DMS53 (cell line): ENCODE data around the gene MTARC2.

Experiments used
- DNase-seq: peaks from one replicate; lab custom pipeline; 2025; lab: John Stamatoyannopoulos, UW

The MTARC2 gene

DNA sequence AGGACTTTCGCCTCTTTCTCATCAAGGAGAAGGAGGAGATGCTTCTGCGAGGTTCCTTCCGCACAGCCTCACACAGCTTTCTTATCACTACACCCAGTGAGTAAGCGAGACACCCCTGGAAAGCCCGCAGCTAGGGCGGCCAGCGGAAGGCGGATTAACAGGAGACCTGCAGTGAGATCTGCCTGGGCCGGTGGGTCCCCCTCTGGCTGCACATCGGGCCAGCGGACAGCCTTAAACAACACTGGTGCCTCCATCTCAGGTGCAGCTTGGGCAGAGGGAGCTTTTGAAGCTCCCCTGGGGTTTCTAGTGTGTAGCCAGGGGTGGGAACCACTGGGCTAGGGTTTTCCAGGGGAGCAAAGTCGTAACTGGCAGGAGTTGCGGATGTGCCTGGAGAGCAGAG lies 21.1 kb downstream of the MTARC2 start:
- no peak for DNase-seq

DNA sequence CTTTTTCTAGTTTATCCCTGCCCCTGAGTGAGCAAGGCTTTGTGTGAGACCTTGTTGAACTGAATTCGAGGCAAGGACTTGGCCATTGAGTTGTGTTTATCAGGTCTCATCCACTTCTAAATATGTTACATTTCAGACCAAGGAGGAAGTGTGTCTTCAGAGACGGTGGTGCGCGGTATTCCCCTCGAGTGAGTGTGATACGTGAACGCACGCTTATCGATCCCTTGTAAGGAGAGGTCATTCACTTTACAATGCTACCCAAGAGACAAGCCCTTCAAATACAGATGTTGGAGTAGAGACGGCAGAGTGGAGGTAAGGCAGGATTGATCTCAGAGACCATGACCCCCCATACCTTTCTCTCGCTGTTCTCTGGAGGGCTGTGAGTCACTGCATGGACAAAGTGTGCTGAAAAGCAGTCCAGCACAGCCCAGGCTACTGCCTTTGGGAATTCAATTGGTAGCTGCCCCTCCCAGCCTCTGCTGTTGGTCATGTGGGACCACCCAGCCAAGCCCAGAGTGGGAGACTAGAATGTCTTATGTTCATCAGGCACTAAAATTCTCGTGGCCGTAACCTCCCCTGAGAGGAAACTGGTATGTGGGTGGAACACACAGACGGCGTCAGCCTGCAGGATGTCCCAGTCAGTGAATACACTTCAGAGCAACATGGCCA lies 22.3 kb downstream of the MTARC2 start:
- no peak for DNase-seq

DNA sequence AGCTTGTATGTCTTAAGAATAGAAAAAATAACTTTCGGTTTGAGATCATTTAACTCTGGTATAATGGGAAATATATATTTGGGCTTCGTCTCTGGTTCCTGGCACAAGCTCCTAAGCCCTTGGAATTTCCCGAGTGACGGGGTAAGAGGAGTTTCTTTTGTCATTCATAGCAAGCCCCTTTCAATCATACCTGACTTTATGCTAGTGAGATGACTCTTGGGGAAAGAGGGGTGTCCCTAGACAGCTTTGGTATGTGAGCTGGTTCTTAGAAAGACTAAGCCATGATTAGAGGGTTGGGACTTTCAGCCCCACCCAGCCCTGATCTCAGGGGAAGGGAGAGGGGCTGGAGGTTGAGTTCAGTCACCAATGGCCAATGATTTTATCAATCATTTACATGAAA lies 24.7 kb downstream of the MTARC2 start:
- no peak for DNase-seq

DNA sequence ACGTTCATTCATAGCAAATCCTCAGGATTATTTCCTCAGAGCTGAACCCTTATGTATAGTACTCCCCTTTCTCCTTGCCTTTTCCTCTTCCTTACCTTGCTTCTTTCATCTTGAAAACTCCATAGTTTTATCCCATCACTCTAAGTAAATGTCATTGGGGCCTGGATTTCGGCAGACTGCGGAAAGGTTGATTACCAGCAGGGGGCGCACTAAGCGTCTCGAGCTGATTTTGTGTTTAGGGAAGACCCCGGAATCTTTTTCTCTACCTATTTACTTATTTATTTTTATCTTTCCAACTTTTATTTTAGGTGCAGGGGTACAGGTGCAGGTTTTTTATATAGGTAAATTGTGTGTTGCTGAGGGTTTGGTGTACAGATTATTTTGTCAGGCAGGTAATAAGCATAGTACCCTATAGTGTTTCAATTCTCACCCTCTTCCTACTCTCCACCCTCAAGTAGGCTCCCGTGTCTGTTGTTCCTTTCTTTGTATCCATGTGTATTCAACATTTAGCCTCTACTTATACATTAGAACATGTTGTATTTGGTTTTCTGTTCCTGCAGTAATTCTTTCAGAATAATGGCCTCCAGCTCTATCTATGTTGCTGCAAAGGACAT lies 27.2 kb downstream of the MTARC2 start:
- DNase-seq, result peak; percentile 61

DNA sequence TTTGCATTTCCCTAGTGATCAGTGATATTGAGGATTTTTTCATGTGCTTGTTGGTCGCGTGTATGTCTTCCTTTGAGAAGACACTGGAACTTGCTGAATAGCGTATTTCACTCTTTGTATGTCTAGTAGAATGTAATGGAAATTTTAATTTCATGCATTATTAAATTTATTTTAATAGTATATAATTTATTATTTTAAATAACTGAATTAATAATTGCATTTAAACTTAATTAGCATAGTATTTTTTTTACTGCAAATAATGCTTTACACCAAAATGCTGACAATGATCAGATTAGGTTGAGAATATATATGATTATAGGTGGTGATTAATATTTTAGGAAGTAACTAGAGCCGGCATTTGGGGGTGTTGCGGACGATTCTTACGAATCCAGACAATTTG lies 28.1 kb downstream of the MTARC2 start:
- no peak for DNase-seq

DNA sequence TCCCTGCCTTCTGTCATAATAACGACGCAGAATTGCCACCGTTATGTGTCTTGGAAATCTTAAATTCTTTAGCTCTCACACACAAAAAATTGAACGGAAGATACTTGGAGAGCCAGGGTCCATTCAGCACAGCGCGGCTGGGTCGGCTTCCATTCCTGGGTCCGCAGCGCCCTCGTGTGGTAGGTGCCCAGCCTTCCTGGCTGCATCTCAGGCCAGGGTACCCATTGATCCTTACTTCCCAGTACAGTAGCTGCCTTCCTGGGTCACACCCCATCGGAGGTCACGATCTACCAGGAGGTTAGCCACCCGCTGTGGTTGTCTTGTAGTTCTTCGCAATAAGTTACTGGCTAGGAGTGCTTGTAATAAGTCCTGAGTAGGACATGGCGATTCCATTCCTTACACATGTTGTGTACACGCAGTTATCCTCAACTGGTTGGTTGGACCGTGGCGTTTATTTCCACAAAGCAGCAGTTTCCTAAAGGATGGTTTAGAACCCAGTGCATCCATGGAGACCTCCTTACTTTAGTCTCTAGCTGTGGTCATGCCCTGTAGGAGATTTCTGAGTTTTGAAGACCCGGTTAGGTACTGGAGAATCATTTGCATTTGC lies 28.7 kb downstream of the MTARC2 start:
- DNase-seq, result peak; percentile 91

DNA sequence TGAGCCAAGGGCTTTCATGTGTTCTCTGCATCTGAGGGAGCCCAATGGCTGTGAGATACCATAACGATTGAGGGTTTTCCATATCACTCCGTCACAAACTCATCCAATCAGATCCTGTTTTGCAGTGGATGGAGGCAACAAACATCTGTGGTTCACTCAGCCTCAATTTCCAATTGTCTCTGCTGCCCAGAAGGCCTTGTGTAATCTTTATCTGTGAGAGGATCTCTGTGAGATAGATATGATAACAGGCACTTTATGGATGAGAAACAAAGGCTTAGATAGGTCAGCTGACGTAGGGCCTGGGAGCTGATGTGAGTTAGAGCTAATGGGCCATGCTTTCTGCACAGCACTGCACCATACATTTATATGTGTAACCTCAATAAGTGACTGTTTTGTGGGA lies 35.3 kb downstream of the MTARC2 start:
- DNase-seq, result no peak

DNA sequence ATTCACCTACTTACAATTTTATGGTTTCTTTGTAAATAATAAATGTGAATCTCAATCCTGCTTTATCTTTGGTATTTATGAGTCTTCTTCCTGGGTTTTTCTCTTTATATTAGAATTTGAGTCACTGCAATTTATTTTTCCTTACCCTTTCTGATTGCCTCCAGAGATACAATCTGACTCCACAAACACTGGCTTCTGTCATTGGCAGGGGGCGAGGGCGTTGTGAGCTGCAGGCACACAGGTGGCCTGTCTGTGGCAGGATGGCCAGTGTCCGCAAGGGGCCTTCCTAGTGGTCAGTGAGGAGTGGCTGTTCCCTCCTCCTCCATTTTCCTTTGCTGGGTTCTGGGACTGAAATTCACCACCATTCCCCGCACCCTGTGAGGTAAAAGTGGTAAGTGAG lies 36.6 kb downstream of the MTARC2 start:
- DNase-seq, result no peak

DNA sequence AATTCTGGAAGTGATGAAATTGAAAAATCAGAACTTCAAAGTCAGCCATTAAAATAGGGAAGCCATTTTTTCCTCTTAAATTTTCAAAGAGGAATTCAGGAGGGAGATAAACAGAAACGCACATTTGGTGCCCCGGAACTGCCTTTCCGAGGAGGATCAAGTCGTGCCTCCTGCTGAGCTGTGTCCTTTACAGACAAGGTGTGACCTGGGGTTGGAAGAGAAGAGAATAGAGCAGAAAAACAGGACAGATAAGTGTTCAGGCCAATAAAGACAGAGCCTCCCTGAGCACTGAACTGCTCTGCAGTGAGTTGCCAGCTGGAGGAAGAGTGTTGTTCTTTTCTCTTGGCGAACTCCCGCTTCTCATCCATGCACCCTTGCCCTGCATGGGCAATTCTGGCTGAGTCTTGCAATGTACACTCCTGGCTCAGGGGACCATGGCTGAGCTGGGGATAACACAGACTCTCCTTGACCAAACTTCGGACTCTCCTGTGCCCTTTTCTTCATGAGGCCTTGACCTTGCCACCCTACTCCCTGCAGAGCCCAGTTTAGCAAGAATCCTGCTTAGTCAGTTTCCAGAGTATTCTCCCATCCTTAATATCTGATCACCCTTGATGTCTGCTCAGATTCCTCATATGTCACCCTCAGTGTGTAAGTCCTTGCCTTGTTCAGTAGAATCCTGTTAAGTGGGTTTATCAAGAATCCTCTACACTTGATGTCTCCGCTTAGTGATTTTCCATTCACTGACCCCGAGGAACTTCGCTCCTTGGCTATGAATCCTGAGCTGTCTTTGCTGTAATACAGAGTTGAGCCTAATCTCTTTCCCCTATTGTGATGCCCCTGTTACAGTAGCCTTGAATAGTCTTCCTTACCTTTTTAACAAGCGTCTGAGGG lies 37.3 kb downstream of the MTARC2 start:
- no peak for DNase-seq

DNA sequence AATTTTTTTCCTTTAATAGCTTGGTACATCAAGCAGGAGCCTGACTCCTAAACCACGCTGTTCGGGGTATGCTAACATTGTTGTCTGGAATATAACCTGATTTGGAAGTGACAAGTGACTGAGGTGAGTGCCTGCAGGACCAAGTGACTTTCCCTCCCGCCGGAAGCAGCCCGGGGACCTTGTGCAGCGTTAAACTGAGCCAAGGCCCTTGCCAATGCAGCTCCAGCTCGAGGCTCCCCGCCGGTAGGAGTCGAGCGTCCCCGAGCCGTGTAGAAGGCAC lies 37.9 kb downstream of the MTARC2 start:
- DNase-seq, result peak; percentile 80

DNA sequence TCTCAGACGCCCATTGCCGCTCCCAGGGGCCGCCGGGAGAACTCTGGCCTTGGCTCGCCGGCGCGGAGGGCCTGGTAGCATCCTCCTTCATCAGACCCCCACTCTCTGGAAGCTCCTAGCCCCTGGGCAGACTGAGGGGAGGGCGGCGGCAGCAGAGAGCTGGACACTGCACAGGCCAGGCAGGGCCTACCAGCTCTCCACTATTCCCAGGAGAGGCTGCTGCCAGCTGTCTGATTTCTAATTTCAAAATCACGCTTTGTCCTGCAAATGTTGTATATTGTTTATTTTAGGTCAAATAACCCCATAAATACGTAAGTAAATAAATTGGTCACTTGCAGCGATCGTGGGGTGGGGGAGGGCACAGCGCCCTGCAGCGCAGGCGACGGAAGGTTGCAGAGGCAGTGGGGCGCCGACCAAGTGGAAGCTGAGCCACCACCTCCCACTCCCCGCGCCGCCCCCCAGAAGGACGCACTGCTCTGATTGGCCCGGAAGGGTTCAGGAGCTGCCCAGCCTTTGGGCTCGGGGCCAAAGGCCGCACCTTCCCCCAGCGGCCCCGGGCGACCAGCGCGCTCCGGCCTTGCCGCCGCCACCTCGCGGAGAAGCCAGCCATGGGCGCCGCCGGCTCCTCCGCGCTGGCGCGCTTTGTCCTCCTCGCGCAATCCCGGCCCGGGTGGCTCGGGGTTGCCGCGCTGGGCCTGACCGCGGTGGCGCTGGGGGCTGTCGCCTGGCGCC lies 38.4 kb downstream of the MTARC2 start, which contains the start of gene MTARC1:
MTARC1 (plus strand) TSS at position 577 of the 732 bp plus-strand sequence; CDS start at position 609, 32 bp downstream.
- DNase-seq, result peak; percentile 91

DNA sequence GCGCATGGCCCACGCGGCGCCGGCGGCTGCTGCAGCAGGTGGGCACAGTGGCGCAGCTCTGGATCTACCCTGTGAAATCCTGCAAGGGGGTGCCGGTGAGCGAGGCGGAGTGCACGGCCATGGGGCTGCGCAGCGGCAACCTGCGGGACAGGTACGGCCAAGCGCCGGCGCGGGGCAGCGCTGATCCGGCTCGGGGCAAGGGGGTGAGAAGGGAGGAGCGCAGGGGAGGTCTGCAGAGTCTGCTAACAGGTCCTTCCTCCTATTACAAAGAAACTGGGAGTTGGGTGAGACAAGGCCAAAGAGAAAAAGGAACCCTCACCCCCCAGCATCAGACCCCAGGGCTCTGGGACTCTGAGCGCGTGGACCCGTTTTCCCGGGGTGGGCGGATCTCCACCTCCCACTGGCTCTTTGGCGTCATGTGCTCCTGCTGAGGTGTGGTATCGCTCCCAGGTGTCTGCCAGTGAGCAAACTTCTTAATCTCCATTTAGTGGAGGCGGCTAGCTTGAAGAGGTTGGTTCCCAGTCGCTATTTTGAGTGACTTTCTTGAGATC lies 39.0 kb downstream of the MTARC2 start:
- DNase-seq, result peak; percentile 90

DNA sequence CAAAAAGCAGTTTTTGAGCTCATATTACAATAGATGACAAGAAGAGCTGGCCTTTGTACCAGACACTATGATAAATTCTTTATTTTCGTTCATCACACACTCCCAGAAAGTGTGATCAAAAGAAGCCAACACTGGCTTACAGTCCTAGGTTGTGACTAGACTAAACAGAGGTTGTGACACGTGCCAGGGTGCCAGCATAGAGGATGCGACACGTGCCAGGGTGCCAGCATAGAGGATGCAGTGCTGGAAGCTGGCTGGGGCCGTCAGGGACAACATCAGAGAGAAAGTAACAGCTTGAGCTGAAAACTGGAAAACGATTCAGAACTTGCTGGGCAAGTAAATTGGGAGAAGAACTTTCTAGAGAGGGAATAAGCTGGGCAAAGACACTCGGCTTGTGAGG lies 40.8 kb downstream of the MTARC2 start:
- no peak for DNase-seq

DNA sequence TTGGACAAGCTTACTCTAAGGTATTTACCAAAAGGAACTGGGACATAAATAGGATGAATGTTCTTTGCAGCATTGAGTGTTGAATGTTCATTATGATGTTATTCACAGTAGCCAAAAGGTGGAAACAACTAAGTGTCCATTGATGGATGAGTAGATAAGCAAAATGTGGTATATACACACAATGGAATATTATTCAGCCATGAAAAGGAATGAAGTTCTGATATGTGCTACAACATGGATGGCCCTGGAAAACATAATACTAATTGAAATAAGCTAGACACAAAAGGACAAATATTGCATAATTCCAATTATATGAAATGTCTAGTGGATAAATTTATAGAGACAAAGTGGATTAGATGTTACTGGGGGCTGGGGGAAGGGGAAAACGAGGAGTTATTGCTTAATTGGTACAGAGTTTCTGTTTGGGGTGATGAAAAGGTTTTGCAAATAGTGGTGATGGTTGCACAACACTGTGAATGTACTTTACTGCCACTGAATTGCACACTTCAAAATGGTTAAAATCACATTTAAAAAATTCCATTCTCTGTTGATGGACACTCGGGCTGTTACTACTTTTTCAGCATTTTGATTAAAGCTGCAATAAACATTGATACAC lies 41.5 kb downstream of the MTARC2 start:
- no peak for DNase-seq

DNA sequence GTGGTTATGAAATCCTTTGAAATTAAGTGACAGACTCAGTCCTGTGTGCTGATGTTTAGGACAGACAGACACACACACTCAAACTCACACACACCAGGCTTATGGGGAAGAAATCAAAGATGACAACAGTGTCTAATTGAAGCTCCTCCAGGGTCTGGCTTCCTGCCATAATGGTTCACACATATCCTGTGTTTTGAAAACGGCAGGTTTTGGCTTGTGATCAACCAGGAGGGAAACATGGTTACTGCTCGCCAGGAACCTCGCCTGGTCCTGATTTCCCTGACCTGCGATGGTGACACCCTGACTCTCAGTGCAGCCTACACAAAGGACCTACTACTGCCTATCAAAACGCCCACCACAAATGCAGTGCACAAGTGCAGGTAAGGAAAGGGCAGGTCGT lies 43.2 kb downstream of the MTARC2 start:
- no peak for DNase-seq

DNA sequence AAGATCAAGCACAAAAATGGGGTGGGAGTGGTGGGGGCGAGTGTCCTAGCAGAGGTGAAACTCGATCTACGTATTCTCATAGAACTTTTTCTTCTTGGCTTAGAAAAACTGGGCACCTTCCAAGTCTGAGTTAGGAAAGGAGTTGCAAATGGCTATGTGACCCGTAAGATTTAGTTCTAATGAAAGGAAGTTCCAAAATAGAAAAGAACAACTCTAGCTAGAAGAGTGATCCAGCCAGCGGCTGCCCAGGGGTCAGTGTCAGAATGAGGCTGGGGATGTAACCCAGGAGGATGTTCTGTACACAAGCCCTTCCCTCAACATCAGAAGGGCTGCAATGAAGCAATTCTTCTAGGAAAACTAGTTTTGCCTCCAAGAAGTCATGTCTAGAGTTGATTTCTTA lies 43.8 kb downstream of the MTARC2 start:
- no peak for DNase-seq

DNA sequence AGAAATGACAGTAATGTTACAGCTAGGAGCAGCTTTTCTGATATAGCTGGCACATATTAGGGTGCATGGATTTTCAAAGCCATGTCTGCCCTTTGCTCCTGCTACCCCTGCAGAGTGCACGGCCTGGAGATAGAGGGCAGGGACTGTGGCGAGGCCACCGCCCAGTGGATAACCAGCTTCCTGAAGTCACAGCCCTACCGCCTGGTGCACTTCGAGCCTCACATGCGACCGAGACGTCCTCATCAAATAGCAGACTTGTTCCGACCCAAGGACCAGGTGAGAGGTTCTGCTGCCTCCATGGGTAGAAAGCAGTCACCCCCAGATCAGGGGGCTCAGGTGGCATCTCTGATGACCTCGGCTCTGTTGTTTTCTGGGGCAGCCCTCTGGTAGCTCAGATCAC lies 48.4 kb downstream of the MTARC2 start:
- no peak for DNase-seq

DNA sequence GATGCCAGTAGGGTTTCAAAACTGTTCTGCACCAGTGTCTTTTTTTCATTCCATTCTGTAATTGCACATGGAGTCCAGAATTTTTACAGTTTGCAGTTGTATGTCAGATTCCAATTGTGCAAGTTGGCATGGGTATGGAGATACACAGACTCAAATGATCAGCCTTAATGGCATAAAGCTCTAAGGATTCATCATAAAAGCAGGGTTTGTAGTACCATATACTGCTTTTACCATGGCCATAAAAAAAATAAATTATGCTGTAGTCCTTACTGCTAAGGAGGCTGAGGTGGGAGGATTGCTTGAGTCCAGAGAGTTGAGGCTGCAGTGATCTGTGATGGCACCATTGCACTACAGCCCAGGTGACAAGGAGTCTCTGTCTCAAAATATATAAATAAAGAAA lies 48.9 kb downstream of the MTARC2 start:
- DNase-seq, result no peak

DNA sequence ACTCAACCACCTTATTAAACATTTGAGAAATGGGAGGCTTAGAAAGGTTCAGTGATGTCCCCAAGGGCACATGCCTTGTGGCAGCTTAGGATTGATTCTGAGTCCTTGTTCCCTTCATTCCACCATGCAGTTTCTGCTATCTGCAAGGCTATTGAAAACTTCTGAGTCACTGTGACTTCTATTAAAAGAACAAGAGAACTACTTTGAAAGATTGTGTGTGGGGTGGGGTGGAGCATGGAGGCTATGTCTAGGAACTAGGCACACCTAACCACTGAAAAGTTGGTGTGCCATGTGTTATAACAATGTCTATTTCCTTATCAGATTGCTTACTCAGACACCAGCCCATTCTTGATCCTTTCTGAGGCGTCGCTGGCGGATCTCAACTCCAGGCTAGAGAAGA lies 49.4 kb downstream of the MTARC2 start:
- DNase-seq, result no peak

DNA sequence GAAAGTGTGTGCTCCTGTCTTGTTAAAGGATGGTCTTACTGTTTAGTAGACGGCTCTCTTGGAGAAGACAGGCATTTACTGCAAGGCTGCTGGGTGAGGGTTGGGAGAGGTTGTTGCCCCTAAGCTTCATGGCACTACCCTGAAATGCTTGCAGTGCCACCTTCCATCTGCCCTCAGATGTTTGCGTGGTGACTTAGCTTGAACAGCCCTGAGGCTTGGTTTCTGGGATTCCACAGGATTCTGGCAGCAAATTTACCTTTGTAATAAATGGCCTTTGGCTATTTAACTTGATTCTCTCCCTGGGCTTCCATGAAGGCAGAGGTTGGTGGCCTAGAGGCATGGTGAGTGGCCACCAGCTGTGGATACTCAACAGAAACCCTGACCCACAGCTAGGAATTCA lies 50.2 kb downstream of the MTARC2 start:
- DNase-seq, result no peak

DNA sequence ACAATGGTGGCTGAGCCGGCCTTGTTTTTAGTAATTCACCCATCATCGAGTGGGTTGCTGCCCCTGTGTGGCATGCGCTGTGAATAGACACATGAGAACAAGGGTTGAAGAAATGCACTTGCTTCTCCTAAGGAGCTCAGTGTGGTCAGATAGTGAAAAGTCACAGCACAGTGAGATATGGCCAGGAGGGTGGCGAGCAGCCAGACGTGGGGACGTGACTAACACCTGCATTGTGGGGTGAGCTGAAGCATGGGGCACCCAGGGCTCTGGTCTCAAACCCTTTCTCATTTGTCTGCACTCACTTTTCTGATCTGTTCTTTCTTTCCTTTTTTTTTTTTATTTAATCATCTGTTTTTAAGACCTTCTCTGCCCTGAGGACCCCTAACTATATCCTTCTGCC lies 52.1 kb downstream of the MTARC2 start:
- DNase-seq, result no peak
